ENCODE data around the gene PSMB8. TPM values are rescaled to one million over a fixed set of nuclear protein-coding genes. Genes with fewer than 3 reads are reported as not detected.
"Not testable (repeated sequence)": the region's sequence is repeated elsewhere in the genome, so short reads cannot be mapped to it uniquely, and the experiment has no call there.

The PSMB8 gene
- total RNA-seq, 1 experiment from 2014 or later, result 13.8 TPM

GRCh38 chr6:32883789-32884188, 39.9 kb upstream of the PSMB8 start (continued):
- TF ChIP-seq USF1 (CRISPR knock-in tag; IDR thresholded peaks at IDR 0.05) (no peak), STAT6 (CRISPR knock-in tag; conservative IDR thresholded peaks at IDR 0.05; ENCODE audit: low read depth) (no peak), GRHL2 (CRISPR knock-in tag; IDR thresholded peaks at IDR 0.05; ENCODE audit: insufficient replicate concordance, severe bottlenecking) (no peak), ATF6 (CRISPR knock-in tag; IDR thresholded peaks at IDR 0.05) (no peak), TP53 (CRISPR knock-in tag; IDR thresholded peaks at IDR 0.05) (no peak), OVOL2 (CRISPR knock-in tag; IDR thresholded peaks at IDR 0.05; ENCODE audit: borderline replicate concordance) (no peak), ESRRA (CRISPR knock-in tag; IDR thresholded peaks at IDR 0.05; ENCODE audit: borderline replicate concordance) (no peak), ATF3 (CRISPR knock-in tag; conservative IDR thresholded peaks at IDR 0.05) (no peak)

- H3K27me3 Mint-ChIP-seq (ENCODE audit: low read depth), result peaks cover 10% of the 10 kb centered on the region
- CTCF ChIA-PET, result interaction anchor here (0.5 to 1.5 kb wide), 3 partner anchors 12 to 70 kb away, joined by 3 to 4 read pairs (median 3); partner anchors contain the start of gene HLA-DMA
Observed at GRCh38 chr6:32882879-32883250, 39.0 kb upstream of the PSMB8 start.

GRCh38 chr6:32880962-32881361, 37.1 kb upstream of the PSMB8 start:
- H3K9me3 Mint-ChIP-seq; H3K4me1 Mint-ChIP-seq; H3K4me3 Mint-ChIP-seq; H3K36me3 Mint-ChIP-seq; ATAC-seq; POLR2A ChIA-PET; H3K27ac Mint-ChIP-seq; DNase-seq (ENCODE audit: low spot score): not testable (repeated sequence)
- CTCF ChIA-PET, result interaction anchor here (1.4 to 3.6 kb wide), 3 partner anchors 12 to 104 kb away, joined by 6 to 21 read pairs (median 8); partner anchors contain the start of gene TAP2
- peaks cover 11% of the 10 kb centered on the region for H3K27me3 Mint-ChIP-seq (ENCODE audit: low read depth)

More at GRCh38 chr6:32882879-32883250, 39.0 kb upstream of the PSMB8 start:
- ATAC-seq, result no peak
- Mint-ChIP-seq H3K36me3 (no peaks in the 10 kb centered on the region), H3K4me1 (no peaks in the 10 kb centered on the region), H3K9me3 (no peaks in the 10 kb centered on the region; the same call in 1 of the 2 replicates), H3K4me3 (no peak overlapping the region), H3K27ac (no peak overlapping the region)
- POLR2A ChIA-PET, result no interaction called here
- no peak for DNase-seq (ENCODE audit: low spot score)
- TF ChIP-seq USF1 (CRISPR knock-in tag; IDR thresholded peaks at IDR 0.05) (no peak), TEAD1 (CRISPR knock-in tag; IDR thresholded peaks at IDR 0.05) (no peak)

GRCh38 chr6:32879691-32880090, 35.8 kb upstream of the PSMB8 start:
- ATAC-seq (no peak), DNase-seq (ENCODE audit: low spot score) (no peak)
- Mint-ChIP-seq H3K9me3 (no peaks in the 10 kb centered on the region; the same call in 1 of the 2 replicates), H3K27ac (no peak overlapping the region), H3K4me1 (no peaks in the 10 kb centered on the region), H3K36me3 (no peaks in the 10 kb centered on the region), H3K4me3 (no peak overlapping the region), H3K27me3 (ENCODE audit: low read depth) (peaks cover 12% of the 10 kb centered on the region)
- no peak for TF ChIP-seq ETV6 (CRISPR knock-in tag; IDR thresholded peaks at IDR 0.05)
- TF ChIP-seq SOX15 (CRISPR knock-in tag; IDR thresholded peaks at IDR 0.05), result no peak
- ChIA-PET CTCF (interaction anchor here (1.4 to 3.6 kb wide), 5 partner anchors 11 to 105 kb away, joined by 3 to 21 read pairs (median 7); partner anchors contain the start of genes HLA-DMA, TAP1 and TAP2), POLR2A (no interaction called here)
